Measurements from ENCODE around the gene ANKRD10.
"Not testable (repeated sequence)": the region's sequence is repeated elsewhere in the genome, so short reads cannot be mapped to it uniquely, and the experiment has no call there.

ANKRD10 gene

GRCh38 chr13:110838116-110838515 is 76.8 kb downstream of the ANKRD10 start:
- Histone ChIP-seq H3K27ac (no peak overlapping the region), H3K4me3 (no peak overlapping the region)

GRCh38 chr13:110837397-110838061 is 77.3 kb downstream of the ANKRD10 start:
- H3K27ac ChIP-seq, H3K4me3 ChIP-seq: not testable (repeated sequence)

DNA sequence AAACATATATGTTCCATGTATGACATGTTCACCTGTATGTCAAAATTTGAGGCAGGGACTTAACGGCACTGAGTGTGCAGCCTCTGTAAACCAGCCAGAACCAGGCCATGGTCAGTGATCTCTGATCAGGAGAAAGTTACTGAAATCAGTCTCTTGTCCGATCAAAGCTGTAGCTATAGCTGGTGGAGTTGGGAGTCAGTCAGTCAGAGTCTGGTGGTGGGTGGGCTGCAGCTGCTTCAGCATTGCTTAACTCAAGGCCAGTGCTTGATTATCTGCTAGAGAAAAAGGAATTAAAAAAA is 78.3 kb downstream of the ANKRD10 start:
- Histone ChIP-seq H3K4me3 (no peak overlapping the region), H3K27ac (no peak overlapping the region)

DNA sequence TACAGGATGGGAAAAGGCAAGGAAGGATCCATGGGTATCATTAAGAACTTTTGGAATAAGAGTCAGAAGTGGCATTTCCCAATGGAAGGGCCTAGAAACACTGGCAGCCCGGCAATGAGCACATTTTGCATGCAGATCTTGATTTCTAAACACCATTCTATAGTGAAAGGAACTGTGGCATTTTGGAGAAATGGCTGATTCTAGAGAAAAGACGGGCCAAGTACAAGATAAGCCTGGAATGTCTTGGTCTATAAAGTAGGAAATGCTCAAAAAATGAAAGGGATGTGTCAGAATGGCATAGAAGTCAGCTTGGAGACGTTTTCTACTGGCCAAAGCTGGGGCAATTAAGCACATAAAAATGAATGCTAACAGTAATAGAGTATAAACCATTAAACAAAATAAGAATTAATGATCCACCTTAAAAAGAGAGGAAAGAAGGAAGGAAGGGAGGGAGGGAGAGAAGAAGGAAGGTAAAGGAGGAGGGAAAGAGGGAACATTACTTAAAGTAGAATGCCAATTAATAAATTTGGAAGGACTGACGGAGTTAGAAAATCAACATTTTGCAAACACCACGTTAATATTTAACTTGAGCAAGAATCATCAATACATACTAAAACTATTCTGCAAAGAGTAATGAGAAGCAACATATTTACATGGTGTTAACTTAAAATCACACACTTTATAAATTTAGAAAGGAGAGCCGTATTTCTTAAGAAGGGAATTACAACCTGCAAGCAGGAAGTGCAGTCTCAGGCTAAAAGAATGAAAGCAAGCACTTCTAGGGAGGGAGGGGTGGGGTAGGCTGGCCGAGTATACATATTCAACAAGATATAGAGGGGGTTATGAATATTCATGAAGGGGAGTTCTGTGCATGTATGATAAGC is 78.9 kb downstream of the ANKRD10 start:
- Histone ChIP-seq H3K4me3 (no peak overlapping the region), H3K27ac (no peak overlapping the region)

GRCh38 chr13:110834572-110834971 is 80.3 kb downstream of the ANKRD10 start:
- H3K4me3 ChIP-seq = no peak overlapping the region
- H3K27ac ChIP-seq = no peak overlapping the region

GRCh38 chr13:110832531-110832930 is 82.3 kb downstream of the ANKRD10 start:
- Histone ChIP-seq H3K27ac (no peak overlapping the region), H3K4me3 (no peak overlapping the region)

- Histone ChIP-seq H3K27ac (no peak overlapping the region), H3K4me3 (no peak overlapping the region)
Observed at GRCh38 chr13:110832205-110832479, 82.7 kb downstream of the ANKRD10 start.

DNA sequence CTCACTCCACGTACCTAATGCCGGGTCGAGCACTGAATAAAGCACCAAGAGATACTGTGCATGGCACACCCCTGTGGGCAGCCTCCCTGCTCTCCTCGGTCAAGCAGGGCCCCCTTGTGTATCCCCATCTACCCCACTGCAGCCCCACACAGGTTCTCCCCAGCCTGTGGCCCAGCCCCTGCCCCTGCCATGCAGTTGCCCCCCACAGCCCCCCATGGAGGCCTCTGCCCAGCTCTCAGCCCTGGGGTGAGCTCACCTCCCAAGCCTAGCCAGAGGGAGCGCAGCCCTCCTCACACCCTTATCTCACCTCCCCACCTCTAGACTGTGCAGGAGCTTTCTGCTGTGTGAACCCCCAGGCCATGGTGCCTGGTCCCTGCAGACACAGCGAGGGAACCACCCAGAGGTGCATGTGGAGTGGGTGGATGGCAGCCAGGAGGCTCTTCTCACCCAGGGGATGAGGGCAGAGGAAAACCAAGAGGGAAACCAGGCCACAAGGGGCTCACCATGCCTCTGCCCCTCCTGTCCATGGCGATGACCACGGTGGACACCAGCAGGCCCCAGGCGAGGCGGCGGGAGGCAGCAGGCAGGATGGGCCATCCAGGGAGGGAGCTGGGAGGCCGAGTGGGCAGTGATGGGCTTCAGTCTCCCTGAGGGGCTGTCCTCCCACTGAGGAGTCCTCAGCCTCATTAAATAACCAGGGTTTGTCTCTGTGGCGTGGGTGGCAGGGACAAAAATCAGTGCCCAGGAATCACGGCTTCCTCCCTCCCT is 83.2 kb downstream of the ANKRD10 start:
- Histone ChIP-seq H3K27ac (no peak overlapping the region), H3K4me3 (no peak overlapping the region)

GRCh38 chr13:110830800-110831371 is 84.0 kb downstream of the ANKRD10 start:
- Histone ChIP-seq H3K4me3 (no peak overlapping the region), H3K27ac (no peak overlapping the region)

DNA sequence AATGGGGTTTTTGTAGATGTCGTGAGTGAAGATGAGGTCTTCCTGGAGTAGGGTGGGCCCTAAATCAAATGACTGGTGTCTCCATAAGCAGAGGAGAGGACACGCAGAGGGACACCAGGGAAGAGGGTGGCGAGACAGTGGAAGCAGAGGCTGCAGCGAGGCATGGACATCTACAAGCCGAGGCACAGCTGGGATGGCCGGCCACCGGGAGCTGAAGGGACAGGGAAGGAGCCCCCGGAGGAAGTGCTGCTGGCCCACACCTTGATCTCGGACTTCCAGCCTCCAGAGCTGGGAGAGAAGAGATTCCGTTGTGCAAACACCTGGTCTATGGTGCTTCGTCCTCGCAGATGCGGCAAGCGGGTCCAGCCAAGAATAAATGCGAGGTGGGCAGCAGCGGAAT is 84.5 kb downstream of the ANKRD10 start:
- Histone ChIP-seq H3K27ac (no peak overlapping the region), H3K4me3 (no peak overlapping the region)

- Histone ChIP-seq H3K27ac (no peak overlapping the region), H3K4me3 (no peak overlapping the region)
Observed at GRCh38 chr13:110829486-110829885, 85.4 kb downstream of the ANKRD10 start.

- Histone ChIP-seq H3K4me3 (no peak overlapping the region), H3K27ac (no peak overlapping the region)
Observed at GRCh38 chr13:110828705-110829104, 86.2 kb downstream of the ANKRD10 start.
